Anterior cingulate cortex (tissue), 58 donors: ENCODE data around the gene VAMP3.

Experiments used
- DNase-seq, 58 donors: peaks; one replicate each; lab custom pipeline; 2025; lab: John Stamatoyannopoulos, UW

The VAMP3 gene, protein sequence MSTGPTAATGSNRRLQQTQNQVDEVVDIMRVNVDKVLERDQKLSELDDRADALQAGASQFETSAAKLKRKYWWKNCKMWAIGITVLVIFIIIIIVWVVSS

DNA sequence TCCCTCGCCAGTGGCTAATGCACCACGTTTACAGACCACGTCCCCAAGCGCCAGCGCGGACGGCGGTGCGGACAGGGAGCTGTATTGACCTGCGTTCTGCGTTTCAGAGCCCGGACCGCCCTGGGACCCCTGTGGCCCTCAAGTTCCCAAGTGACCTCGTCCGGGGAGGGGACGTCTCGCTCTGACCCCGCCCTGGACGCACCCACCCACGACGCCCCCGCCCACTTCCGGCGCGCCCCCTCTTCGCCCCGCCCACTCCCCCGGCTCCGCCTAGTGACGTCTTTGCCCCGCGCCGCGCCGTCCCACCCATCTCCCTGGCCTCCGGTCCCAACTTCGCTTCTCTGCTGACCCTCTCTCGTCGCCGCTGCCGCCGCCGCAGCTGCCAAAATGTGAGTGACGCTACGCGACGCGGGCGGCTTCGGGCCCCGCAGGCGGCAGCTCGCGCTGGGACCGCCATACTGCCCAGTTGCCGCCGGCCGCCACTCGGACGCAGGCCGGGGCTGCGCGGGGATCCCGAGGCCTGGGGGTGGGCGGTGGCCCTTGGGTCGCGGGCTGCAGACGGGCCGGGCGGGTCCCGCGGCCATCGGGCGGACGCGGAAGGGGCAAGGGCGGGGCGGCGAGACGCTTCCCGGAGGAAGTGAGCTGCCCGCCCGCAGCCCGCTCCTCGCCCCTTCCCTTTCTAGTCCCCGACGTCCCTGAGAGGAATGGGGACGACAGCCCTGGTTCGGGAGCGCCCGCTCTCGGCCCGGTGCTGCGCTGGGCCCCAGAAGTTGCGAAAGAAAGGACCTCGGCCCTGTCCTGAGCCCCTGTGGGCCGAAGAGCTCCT lies at the start of gene VAMP3:
Gene VAMP3 (plus strand): TSS at position 300 of the 826 bp plus-strand sequence. CDS start 88 bp downstream, at position 388.
- DNase-seq, result peak in 57 of 58 donors; percentile 22 to 91 (median 83)

GRCh38 chr1:7721940-7722669 lies 49.0 kb upstream of the VAMP3 start:
- peak in 7 of 58 donors; percentile 14 to 57 (median 19) for DNase-seq

- DNase-seq, result no peak
These were observed 48.5 kb upstream of the VAMP3 start for GRCh38 chr1:7722670-7723012.

GRCh38 chr1:7726623-7727022 lies 44.5 kb upstream of the VAMP3 start:
- no peak for DNase-seq

GRCh38 chr1:7727809-7728471 lies 43.2 kb upstream of the VAMP3 start:
- peak in 46 of 58 donors; percentile 3 to 84 (median 42) for DNase-seq

DNA sequence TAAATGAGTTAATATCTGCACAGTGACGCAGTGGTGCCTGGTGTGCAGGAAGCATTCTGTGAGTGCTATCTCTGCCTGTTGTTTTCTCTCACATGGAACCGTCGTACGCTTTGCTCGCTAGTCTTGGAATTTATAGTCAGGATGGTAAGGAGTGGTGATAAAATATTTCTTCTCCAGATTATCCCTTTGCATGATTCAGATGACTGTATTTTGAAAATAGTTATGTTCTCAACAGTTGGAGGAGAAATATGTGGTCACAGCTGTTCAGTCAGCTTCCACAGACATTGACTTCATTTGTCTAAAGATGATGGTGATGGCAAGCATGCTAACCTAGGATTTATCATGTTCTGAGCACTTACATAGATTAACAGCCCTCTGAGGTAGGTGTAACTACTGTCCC lies 41.3 kb upstream of the VAMP3 start:
- DNase-seq, result no peak

DNA sequence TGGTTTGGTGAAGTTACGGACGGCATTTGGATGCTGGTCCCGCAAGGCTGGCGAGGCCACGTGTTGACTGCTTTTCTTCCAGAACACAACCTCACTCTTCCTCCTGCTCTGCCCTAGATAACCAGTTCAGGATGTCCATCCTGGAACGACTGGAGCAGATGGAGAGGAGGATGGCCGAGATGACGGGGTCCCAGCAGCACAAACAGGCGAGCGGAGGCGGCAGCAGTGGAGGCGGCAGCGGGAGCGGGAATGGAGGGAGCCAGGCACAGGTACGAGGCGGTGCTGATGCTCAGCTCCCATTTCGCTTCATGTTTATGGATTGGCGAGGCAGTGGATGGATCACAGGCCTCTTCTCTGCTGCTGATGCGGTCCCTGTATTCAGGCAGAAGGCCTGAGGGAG lies 38.8 kb upstream of the VAMP3 start:
- peak in 1 of 58 donors; percentile 26 for DNase-seq

DNA sequence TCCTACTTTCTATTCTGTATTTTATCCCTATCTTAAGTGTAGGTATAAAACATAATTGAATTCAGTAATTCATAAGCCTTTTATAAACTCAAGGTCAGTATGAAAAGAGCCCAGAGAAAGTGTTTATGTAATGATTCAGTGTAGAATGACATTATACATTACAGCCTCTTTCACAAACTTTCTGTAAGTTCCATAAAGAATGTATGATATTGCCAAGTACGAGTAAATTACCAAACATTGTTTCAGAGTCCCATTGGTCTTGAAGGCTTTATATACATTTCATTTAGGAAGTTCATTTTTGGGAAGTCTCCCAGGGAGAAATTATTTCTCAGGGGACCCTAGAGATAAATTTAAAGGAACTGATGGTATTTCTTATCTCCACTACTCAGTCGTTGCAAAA lies 37.8 kb upstream of the VAMP3 start:
- DNase-seq, result no peak

GRCh38 chr1:7738044-7738443 lies 33.1 kb upstream of the VAMP3 start:
- no peak for DNase-seq

DNA sequence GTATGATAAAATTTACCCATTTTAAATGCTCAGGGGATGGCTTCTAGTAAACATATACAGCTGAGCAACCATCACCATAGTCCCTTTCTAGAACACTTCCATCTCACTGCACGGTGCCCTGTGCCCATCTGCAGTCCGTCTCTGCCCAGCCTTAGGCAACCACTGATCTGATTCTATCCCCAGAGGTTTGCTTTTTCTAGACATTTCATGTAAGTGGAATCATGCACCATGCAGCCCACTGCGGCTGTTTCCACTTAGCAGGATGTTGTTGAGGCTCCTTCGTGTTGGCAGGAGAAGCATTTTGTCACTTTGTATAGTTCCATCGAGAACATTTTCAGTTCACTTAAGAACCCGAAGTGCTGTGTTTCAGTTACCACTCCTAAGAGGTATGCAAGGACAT lies 27.8 kb upstream of the VAMP3 start:
- no peak for DNase-seq

DNA sequence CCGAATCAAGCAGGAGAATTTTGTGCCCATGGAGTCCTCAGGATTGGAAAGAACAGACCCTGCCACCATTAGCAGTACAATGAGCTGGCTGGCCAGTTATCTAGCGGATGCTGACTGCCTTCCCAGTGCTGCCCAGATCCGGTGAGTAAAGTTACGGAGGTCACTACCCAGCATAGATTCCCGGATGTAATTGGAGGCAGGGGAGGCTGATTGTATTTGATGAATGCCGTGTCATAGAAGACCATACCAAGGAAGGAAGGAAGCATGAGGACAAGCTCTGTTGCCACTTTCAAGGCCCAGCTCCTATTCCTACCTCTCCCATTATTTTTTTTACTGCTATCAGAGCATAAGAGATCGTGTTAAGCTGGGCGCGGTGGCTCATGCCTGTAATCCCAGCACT lies 26.2 kb upstream of the VAMP3 start:
- no peak for DNase-seq

DNA sequence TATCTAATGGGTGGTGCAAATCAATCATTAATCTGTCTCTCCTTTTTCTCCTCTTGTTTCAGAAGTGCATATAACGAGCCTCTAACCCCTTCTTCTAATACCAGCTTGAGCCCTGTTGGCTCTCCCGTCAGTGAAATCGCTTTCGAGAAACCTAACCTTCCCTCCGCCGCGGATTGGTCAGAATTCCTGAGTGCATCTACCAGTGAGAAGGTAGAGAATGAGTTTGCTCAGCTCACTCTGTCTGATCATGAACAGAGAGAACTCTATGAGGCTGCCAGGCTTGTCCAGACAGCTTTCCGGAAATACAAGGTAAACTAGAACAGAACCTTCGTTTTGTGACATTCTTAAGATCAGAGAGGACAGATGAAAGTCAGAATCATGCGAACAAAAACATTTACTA lies 25.3 kb upstream of the VAMP3 start:
- DNase-seq, result no peak

- no peak for DNase-seq
These were observed 23.5 kb upstream of the VAMP3 start for GRCh38 chr1:7747605-7748004.

- no peak for DNase-seq
These were observed 22.0 kb upstream of the VAMP3 start for GRCh38 chr1:7749126-7749525.

GRCh38 chr1:7751174-7751573 lies 19.9 kb upstream of the VAMP3 start:
- DNase-seq, result no peak

GRCh38 chr1:7752512-7753417 lies 18.3 kb upstream of the VAMP3 start:
- DNase-seq, result peak in 43 of 58 donors; percentile 5 to 77 (median 37)

DNA sequence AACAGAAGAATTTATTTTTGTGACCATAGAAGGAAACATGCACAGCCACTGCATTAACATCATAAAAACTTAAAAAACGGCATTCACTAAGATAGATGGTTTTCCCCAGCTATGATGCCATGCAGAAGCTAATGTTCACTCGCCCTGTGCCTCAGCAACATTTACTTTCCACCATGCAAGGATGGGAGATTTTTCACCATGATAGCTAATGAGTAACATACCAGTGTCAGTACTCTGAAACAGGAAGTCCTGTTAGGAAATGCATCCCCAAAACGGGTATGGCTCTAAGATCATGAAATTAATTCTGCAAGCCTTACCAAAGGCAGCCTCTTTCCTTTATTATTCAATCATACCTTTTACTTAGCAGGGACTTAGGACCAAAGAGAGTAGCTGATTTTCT lies 17.5 kb upstream of the VAMP3 start:
- DNase-seq, result no peak

DNA sequence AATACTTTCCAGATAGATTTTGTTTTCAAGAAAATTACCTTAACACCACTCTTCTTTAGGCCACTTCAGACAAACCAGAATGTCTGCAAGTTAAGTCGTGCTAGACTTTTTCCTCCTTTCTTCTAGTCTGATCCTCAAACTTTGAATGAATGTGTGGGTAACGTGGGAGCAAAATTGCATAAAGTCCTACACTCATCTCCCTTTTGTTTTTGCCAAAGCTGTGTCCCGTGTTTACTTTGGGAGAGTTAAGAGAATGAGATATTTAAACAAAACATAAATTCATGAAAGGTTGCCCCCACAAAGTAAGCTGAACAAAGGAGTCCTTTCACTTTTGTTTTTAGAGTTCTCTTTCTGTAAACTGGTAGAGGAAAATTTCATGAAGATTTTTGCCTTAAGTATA lies 16.9 kb upstream of the VAMP3 start:
- DNase-seq, result no peak

- no peak for DNase-seq
These were observed 15.6 kb upstream of the VAMP3 start for GRCh38 chr1:7755448-7755847.

GRCh38 chr1:7760245-7760644 lies 10.9 kb upstream of the VAMP3 start:
- no peak for DNase-seq
